Measurements from ENCODE around the gene COL23A1.
A peak's percentile ranks its signal among the peaks of the same experiment; 100 is the strongest.
"Not testable (repeated sequence)": the region's sequence is repeated elsewhere in the genome, so short reads cannot be mapped to it uniquely, and the experiment has no call there.

COL23A1 gene

GRCh38 chr5:178386336-178386931, 203.8 kb downstream of the COL23A1 start:
- DNase-seq = no peak

GRCh38 chr5:178385496-178385890, 204.7 kb downstream of the COL23A1 start:
- no peak for DNase-seq

GRCh38 chr5:178384816-178385495, 205.2 kb downstream of the COL23A1 start:
- no peak for DNase-seq

GRCh38 chr5:178383919-178384815, 206.0 kb downstream of the COL23A1 start:
- DNase-seq = no peak

GRCh38 chr5:178383301-178383918, 206.8 kb downstream of the COL23A1 start:
- no peak for DNase-seq

DNA sequence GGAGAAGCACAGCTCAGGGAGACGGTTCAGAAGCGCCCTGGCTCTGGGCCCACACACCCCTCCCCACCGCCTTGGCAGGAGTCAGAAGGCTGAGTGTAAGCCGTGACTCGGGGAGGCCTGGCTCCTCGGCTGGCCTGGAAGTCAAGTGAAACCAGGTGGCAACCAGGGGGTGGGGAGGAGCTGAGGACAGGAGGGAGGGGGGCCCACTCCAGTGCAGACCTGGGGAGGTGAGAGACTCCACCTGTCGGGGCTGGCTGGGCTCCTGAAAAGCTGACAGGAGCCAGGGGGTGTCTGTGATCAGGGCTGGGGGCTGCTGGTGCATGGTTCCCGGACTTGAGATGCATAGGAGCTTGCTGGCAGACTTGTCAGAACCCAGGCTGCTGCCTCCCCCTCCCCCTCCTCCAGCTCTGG, 207.4 kb downstream of the COL23A1 start:
- peak; percentile 77 for DNase-seq

- DNase-seq = no peak
Observed at GRCh38 chr5:178381921-178382695, 208.1 kb downstream of the COL23A1 start.

- DNase-seq = no peak
Observed at GRCh38 chr5:178381206-178381605, 209.0 kb downstream of the COL23A1 start.

- DNase-seq = no peak
Observed at GRCh38 chr5:178380541-178381074, 209.6 kb downstream of the COL23A1 start.

GRCh38 chr5:178380086-178380485, 210.1 kb downstream of the COL23A1 start:
- DNase-seq = no peak

GRCh38 chr5:178378527-178379484, 211.4 kb downstream of the COL23A1 start:
- peak; percentile 21 for DNase-seq

DNA sequence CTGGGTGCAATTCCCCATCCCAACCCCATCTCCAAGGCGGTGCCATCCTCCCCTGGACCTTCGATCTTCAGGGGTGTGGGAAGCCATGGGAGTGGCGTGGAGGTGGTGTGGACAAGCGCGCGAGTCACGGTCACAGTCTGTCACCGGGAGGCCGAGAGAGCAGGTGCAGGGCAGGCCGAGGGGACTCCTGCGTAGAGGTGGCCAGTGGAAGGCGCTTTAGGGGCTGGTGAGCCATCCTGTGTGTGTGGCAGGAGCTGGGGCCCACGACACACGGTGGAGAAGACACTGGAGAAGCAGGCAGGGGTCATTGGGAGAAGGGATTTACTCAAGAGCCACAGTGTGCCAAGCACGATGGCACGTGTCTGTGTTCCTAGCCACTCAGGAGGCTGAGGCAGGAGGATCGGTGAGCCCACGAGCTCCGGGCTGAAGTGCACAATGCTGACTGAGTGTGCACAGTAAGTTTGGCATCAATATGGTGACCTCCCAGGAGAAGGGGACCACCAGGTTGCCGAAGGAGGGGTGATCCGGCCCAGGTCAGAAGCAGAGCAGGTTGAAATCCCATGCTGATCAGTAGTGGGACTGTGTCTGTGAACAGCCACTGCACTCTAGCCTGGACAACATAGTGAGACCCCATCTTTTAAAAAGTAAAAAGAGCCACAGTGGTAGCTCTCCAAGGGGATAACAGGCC, 212.5 kb downstream of the COL23A1 start:
- no peak for DNase-seq

GRCh38 chr5:178376921-178377582, 213.1 kb downstream of the COL23A1 start:
- no peak for DNase-seq

DNA sequence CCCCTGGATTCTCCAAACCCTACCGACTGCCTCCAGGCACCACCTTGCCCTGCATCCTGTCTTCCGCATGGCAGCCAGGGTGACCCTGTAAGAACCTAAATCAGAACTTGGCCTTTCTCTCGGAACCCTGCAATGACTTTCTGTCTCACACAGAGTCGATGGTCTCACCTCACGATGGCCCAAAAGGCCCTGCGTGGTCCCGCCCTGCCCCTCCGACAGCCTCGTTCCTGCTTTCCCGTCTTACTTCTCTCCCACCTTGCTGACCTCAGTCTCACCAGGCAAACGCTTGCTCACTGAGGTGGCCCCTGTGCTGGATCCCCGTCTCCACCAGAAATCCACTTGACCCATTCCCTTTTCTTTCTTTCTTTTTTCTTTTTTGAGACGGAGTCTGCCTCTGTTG, 214.8 kb downstream of the COL23A1 start:
- DNase-seq = no peak

DNA sequence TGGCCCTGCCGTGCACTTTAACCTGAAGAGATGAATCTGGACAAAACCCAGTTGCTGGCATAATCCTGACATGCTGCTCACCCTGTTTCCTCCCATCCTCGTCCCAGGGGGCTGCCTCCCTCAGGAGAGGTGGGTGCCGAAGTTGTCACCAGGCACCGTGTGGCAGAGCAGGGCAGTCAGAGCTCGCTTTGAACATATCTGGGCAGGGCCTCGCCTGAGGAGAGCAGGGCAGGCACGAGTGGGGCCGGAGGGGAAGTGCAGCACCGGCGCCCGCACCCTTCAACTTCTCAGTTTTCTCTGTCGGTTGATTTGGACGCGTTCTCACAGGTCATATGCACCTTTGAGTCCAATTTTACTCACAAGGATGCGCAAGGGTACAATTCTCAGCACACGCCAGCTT, 216.5 kb downstream of the COL23A1 start:
- no peak for DNase-seq

GRCh38 chr5:178372142-178372571, 218.0 kb downstream of the COL23A1 start:
- DNase-seq = no peak

DNA sequence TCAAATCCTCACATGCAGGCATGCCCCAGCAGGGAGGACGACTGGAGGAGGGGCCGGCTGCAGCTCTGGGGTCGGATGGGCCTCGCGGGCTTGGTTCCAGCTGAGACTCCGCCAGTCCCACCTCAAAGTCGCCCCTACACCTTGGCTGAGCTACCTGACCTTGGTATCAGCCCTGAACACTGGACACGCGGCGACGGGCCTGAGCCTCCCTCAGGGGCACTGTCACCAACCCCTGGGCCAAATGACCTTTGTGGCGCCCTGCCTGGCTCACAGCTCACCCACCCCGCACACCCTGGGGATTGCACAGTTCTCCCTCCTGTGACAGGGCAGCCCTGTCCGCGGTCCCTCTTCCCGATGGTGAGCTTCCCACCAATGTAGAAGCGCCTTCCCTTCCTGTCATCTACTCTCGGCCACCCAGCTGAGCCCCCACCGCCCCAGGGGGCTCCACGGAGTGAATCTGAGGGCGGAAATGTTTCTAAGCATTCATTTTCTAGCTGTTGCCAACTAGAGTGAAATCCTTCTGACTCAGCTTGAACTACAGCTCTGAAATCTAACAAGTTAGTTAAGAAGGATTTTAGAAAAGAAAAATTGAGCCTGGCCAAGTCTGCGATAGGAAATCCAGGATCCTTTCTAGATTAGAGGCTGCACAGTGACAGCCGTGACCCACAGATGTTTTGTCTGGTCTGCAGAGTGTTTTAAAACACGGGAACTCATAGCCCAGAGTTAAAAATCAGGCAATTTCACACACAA, 218.7 kb downstream of the COL23A1 start:
- no peak for DNase-seq

DNA sequence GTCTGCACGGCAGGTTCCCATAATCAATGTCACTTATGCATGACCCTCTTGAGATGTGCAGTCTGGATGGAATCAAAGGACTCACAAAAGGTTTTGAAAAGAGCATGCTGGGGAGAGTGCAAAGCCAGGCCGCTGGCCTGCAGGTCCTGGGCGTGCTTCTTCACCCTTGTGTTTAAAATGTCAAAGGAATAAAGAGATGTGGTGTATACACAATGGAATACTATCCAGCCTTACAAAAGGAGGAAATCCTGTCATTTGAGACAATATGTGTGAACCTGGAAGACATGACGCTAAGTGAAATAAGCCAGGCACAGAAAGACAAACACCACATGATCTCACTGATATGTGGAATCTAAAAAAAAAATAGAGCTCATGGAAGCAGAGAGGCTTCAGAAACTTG, 220.1 kb downstream of the COL23A1 start:
- DNase-seq = no peak

GRCh38 chr5:178369469-178369868, 220.7 kb downstream of the COL23A1 start:
- DNase-seq = not testable (repeated sequence)

Measured in DMS79 treated with DMSO at 0.1 percent for 48 hours (cell line).